Body of pancreas (tissue), 4 donors: ENCODE data around the gene HES6.

Experiments used
- POLR2A ChIP-seq, 3 donors: fragments of 450-650 bp; IDR thresholded peaks; one replicate each; pipeline ENCODE4 v1.6.1; 2016; ENCODE audit warnings: antibody characterized with exemption in 3 of 3, mild to moderate bottlenecking in 2 of 3
- TF ChIP-seq, protein P1 (sequence below), 7 experiments: fragments of 450-650 bp in 4 of 7; fragments of 200-600 bp in 3 of 7; sonication (generic) in 3 of 7; IDR thresholded peaks; one replicate each; pipeline ENCODE4 v1.5.1; 2016 to 2019; ENCODE audit warnings: antibody characterized with exemption in 7 of 7

DNA sequence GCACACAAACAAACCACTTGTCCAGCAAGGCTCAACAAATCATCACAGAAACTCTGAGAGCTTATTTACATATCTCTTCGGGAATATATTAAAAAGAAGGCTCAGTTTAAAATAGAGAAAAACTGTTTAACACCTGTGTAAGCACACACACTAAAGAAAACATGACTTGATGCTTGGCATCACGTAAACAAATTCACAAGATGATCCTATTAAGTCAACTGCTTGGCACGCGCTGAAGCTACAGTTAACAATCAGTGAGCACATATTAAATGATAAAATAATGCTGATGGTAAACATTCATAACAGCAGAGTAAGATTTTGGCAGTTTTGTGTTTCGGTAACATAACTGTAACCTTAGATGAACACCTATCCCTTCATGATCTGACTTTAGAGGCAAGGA, 4.3 kb upstream of the HES6 start:
- no peak for TF ChIP-seq POLR2A (IDR thresholded peaks at IDR 0.05)
- TF ChIP-seq, protein P1, sequence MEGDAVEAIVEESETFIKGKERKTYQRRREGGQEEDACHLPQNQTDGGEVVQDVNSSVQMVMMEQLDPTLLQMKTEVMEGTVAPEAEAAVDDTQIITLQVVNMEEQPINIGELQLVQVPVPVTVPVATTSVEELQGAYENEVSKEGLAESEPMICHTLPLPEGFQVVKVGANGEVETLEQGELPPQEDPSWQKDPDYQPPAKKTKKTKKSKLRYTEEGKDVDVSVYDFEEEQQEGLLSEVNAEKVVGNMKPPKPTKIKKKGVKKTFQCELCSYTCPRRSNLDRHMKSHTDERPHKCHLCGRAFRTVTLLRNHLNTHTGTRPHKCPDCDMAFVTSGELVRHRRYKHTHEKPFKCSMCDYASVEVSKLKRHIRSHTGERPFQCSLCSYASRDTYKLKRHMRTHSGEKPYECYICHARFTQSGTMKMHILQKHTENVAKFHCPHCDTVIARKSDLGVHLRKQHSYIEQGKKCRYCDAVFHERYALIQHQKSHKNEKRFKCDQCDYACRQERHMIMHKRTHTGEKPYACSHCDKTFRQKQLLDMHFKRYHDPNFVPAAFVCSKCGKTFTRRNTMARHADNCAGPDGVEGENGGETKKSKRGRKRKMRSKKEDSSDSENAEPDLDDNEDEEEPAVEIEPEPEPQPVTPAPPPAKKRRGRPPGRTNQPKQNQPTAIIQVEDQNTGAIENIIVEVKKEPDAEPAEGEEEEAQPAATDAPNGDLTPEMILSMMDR (IDR thresholded peaks at IDR 0.05) = no peak
